Right ventricle myocardium inferior (tissue), 1 donor: ENCODE data around the gene HELZ2. TPM values are rescaled to one million over a fixed set of nuclear protein-coding genes. Genes with fewer than 3 reads are reported as not detected.
"Not testable (repeated sequence)": the region's sequence is repeated elsewhere in the genome, so short reads cannot be mapped to it uniquely, and the experiment has no call there.

Experiments
- ATAC-seq: fragments of 200-7000 bp; cut with Tn5 transposase; one replicate; pipeline ENCODE4 v1.9.1; 2020; ENCODE audit warnings: mild to moderate bottlenecking, moderate library complexity
- DNase-seq: peaks from one replicate; pipeline ENCODE4 v3.0.0; 2021; ENCODE audit errors: missing footprints
- intact Hi-C: fragments of 100-400 bp; cut with DNase I; formaldehyde crosslinking; loops from one replicate; pipeline ENCODE4 v1.11.0; 2022
- long read RNA-seq: library from polyadenylated mRNA; unstranded; transcript quantifications from one replicate; pipeline ENCODE4 v2.0.0, GENCODE V29; 2021
- total RNA-seq: library from RNA; stranded (reverse); fragmentation: NEBNext Ultra II Directional; extraction: Animal tissue kit (Norgen Biotek cat#: 25700); gene quantifications from one replicate; pipeline ENCODE4 v1.2.1, GENCODE V29; 2021
- donor health status: DM: no; HTN: yes; CAD: no; lungs with severe emphysema.

The HELZ2 gene
- total RNA-seq: 12.8 TPM
- long read RNA-seq, partial matches to known transcripts: 0 of 1 reads
- long read RNA-seq, other reads (novel, unspliced or antisense): 1 of 1 reads

- ATAC-seq: peak; percentile 78
- intact Hi-C loops: no loop called here
Observed at GRCh38 chr20:63574156-63574828, at the start of gene HELZ2. Gene HELZ2, minus strand, starts transcription at chr20:63574239. Its CDS starts 1,854 bp downstream, at chr20:63572385.

DNA sequence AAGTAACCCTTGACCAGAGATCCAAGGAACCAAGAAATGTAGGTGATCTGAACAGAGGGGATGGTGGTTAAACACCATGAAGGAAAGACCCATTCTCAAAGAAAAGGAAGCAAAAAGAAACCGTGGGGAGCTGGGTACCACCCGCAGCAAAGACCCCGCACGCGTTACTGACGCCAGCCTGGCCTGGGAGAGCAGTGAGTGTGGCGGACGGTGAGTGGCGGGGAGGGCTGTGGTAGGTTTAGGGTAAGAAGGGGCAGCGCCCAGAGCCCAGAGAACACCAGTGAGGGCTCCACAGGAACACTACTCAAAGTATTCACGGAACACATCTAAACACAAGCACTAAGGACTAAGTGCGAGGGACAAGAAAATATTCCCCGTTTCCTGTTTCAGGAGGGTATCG lies 48.7 kb upstream of the HELZ2 start:
- intact Hi-C loops: no loop called here
- ATAC-seq: no peak
- no peak for DNase-seq

More at GRCh38 chr20:63574156-63574828, at the start of gene HELZ2:
- DNase-seq: peak; percentile 91

DNA sequence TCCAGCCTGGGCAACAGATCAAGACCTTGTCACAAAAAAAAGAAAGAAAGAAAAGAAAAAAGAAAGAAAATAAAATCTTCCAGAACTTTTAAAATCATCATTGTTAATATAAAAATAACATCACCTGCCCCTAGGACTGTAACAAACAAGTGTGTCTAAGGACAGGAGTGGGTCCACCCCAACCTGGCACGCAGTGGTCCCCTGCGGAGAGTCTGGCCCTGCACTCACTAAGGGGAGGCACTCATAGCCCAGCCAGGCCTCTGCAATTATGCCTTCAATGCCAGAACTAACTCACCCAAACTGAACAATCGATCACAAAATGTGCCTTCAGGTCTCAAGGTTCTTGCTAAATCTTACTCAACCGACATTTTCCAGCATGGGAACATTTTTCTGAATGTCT lies 48.1 kb upstream of the HELZ2 start:
- intact Hi-C loops: no loop called here
- ATAC-seq (no peak), DNase-seq (no peak)

DNA sequence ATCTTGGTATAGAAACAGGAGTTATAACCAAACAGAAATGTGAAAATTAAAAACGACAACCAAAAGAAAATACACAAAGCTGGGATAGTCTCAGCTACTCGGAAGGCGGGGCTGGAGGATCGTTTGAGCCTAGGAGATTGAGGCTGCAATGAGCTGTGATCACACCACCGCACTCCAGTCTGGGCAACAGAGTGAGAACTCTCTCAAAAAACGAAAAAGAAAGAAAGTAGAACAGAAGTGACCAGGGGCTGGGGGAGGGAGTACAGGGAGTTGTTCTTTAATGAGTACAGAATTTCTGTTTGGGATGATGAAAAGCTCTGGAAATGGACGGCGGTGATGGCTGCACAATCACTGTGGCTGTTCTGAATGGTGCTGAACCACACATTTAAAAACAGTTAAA lies 47.0 kb upstream of the HELZ2 start:
- intact Hi-C loops: no loop called here
- DNase-seq (no peak), ATAC-seq (no peak)

- intact Hi-C loops: no loop called here
- no peak for ATAC-seq
Observed at GRCh38 chr20:63619505-63619904, 45.5 kb upstream of the HELZ2 start.

DNA sequence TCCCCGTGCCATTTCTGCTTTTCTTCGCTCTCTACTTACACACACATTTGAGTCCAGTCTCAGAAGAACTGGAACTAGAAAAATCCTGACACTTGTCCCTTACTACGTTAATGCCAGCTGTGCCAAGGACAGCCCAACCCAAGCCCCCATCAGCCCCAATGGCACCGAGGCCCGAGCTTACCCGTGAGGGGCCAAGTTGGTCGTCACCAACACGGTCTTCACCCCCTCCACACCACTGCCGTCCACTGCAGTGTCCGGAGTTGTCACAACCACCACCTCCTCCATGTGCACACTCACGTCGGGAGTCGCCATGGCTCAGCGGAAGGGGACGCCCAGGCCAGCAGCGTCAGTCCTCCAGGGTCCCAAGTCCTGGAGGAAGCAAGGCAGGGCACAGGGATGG lies 45.0 kb upstream of the HELZ2 start:
- DNase-seq: no peak
- intact Hi-C loops: no loop called here
- ATAC-seq: no peak

More at GRCh38 chr20:63619505-63619904, 45.5 kb upstream of the HELZ2 start:
- no peak for DNase-seq

DNA sequence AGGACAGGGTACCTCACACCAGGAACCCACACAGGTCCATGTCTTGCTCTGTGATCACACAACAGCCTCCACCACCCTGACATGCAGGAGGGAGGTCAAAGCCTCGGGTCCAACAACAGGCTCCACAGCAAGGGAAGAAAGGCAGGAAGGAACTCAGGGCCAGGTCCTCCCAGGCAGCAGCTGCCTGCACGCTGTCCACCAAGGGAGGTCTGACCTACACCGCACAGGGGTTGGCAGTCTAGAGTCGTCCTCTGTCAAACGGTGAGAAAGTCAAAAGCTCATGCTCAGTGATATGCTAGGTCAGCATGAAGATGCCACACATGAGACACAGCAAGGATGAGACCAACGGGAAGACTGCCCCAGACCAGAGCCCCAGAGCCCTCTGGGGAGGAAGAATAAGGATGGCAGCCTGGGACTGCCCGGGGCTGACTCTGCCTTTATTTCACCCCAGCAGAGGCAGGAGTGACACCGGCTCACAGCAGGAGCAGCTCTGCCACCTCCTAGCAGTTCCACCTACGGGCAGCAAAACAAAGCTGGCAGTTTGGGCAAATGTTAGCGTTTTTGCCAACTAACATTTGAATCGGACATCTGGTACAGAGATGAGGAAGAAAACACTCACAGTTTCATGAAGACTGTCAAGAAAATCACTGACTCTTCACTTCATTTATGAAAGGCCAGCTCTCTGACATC lies 44.4 kb upstream of the HELZ2 start:
- intact Hi-C loops: no loop called here
- DNase-seq: no peak
- no peak for ATAC-seq

- ATAC-seq (no peak), DNase-seq (no peak)
- intact Hi-C loops: no loop called here
Observed at GRCh38 chr20:63617876-63618265, 43.8 kb upstream of the HELZ2 start.

DNA sequence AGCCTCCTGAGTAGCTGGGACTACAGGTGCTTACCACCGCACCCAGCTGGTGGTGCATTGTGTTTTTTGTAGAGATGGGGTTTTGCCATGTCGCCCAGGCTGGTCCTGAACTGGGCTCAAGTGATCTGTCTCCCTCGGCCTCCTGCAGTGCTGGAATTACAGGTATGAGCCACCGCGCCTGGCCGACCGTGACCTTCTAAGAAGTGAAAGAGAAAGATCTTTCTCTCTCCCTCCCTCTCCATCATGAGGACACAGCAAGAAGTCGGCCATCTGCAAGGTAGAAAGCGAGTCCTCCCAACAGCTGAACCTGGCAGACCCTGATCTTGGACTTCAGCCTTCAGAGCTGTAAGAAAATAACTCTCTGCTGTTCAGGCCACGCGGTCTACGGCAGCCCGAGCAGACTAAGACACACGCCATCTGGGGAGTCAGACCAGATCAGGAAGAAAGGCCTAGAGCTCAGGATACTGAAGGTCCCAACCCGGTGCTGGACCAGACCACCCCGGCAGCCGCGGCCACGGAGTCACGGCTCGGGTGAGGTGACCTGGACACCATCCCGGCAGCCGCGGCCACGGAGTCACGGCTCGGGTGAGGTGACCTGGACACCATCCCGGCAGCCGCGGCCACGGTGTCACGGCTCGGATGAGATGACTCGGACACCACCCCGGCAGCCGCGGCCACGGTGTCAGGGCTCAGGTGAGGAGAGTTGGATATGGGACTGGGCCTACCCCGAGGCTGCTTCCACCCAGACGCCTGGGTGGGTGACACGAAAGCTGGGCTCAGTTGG lies 43.2 kb upstream of the HELZ2 start:
- intact Hi-C loops: no loop called here
- DNase-seq: no peak
- ATAC-seq: no peak

- intact Hi-C loops: loop anchor here (5.0 kb wide), 1 partner anchor 77 kb away; the partner anchor contains the start of gene PTK6
- ATAC-seq, DNase-seq: not testable (repeated sequence)
Observed at GRCh38 chr20:63613863-63614594, 40.0 kb upstream of the HELZ2 start.

DNA sequence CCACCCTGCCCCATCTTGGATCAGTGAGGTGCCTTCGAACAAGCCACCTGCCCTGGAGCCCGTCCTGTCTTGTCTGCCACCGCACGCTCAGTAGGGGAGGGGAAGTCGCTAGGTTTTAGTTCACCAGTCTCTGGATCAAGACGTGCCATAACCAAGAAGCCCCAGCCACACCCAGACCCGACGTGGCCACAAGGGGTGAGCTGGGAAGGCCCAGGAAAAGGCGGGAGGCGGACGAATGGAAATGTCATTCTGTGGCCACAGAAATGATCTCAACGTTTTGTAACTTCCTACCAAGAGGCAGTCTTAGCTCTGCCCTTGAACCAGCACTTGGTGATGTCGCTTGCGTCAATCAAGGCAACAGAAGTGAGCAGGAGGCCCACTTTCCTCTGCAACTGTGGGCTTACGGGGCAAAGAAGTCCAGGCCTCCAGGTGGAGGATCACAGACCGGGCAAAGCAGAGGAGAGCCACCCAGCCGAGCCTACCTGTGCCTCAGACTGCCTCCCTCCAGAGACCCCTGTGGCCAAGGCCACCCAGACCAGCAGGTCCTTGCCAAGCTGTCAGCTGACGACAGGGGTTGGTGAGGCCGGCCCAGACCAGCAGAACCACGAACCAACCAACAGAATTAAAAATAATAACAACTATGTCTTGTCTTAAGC lies 38.4 kb upstream of the HELZ2 start:
- ATAC-seq: no peak
- intact Hi-C loops: loop anchor here (5.0 kb wide), 1 partner anchor 75 kb away; the partner anchor contains the start of gene PTK6
- DNase-seq: no peak

DNA sequence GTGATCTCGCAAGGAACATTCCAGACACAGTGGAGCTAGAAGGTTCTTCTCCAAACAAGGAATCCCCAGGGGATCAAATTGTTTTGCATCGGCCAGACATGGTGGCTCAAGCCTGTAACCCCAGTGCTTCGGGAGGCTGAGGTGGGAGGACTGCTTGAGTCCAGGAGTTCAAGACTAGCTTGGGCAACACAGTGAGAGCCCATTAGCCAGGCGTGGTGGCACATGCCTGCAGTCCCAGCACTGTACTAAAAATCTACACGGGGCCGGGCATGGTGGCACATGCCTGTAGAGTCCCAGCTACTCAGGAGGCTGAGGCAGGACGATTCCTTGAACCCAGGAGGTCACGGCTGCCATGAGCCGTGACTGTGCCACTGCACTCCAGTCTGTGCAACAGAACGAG lies 37.6 kb upstream of the HELZ2 start:
- ATAC-seq (no peak), DNase-seq (no peak)
- intact Hi-C loops: loop anchor here (5.0 kb wide), 1 partner anchor 74 kb away; the partner anchor contains the start of gene PTK6

DNA sequence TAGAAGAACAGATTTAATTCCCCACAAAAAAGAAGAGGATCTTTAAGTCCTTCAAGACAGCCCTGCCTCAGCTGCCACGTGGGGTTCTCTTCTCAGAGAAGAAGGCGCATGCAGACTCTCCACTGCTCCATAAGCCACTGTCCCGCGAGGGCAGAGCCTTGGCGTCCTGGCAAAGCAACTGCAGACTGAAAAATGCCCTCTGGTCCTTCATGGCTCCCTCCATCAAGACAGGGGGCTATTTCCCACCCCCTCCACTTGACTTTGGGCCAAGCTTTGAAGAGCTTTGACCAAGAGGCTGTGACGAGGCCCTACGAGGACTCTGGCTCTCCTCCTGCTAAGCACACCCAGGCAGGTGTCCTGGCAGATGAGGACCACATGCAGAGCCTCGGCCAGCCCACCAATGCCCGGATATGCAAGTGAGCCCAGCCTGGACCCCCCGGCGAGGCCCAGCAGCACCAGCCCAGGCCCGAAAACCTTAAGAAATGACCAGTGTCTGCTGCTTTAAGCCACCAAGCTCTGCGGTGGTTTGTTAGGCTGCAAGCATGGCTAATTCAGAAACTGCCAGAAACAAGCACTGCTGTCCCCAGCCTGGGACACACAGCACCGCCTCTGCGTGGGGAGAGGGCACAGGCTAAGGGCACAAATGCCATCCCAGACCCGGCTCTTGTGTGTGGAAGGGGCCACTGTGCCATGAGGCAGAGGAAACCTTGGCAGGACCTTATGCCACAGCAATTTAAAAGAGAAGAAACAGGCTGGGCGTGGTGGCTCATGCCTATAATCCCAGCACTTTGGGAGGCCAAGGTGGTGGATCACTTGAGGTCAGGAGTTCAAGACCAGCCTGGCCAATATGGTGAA lies 36.8 kb upstream of the HELZ2 start:
- intact Hi-C loops: loop anchor here (5.0 kb wide), 1 partner anchor 74 kb away; the partner anchor contains the start of gene PTK6
- DNase-seq (no peak), ATAC-seq (no peak)

- DNase-seq: no peak
- intact Hi-C loops: no loop called here
- ATAC-seq: no peak
Observed at GRCh38 chr20:63606686-63607085, 32.6 kb upstream of the HELZ2 start.

DNA sequence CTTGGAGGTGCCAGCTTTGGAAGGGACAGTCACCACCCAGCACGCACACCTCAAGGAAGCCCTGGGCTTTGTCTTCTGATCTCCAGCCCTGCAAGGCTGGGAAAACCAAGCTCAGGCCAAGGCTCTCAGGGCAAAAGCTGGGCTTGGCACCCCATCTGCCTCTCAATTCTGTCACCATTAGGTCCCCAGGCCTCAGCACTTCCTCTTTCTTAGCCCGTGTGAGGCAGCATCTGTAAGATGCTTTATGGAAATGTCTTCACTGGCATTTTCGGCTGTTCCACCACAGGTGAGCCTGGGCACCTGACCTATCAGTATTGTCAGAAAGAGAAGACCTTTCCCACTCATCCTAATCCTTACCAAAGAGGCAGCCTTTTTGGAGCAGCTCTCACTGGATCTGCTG lies 28.3 kb upstream of the HELZ2 start:
- no peak for ATAC-seq
- intact Hi-C loops: no loop called here
- DNase-seq: no peak

GRCh38 chr20:63601679-63602078 lies 27.6 kb upstream of the HELZ2 start:
- ATAC-seq, intact Hi-C loops, DNase-seq: not testable (repeated sequence)

- ATAC-seq (no peak), DNase-seq (no peak)
- intact Hi-C loops: no loop called here
Observed at GRCh38 chr20:63599396-63600050, 25.5 kb upstream of the HELZ2 start.
